Brain microvascular endothelial cell (primary cell): ENCODE measurements around the gene DNAH14.
"Not testable (repeated sequence)": the region's sequence is repeated elsewhere in the genome, so short reads cannot be mapped to it uniquely, and the experiment has no call there.

Source experiments
- DNase-seq: peaks from one replicate; pipeline ENCODE4 v3.0.0-alpha.2; 2020
- H3K27ac ChIP-seq: fragments of 250-450 bp; sonication (Bioruptor Pico); 2 replicates; pipeline ENCODE4 v1.5.1; 2020; ENCODE audit warnings: mild to moderate bottlenecking, moderate library complexity
- H3K27me3 ChIP-seq: fragments of 250-450 bp; sonication (Bioruptor Pico); replicated peaks from 2 replicates; pipeline ENCODE4 v1.5.1; 2020; ENCODE audit warnings: mild to moderate bottlenecking
- H3K36me3 ChIP-seq: fragments of 250-450 bp; sonication (Bioruptor Pico); replicated peaks from 2 replicates; pipeline ENCODE4 v1.5.1; 2020; ENCODE audit warnings: mild to moderate bottlenecking
- H3K4me3 ChIP-seq: 2 replicates; pipeline ENCODE4 v1.5.1; 2011; ENCODE audit warnings: low read depth, mild to moderate bottlenecking, control low read depth, low read length, moderate library complexity
- CTCF ChIP-seq: IDR thresholded peaks from 2 replicates; pipeline ENCODE4 v1.5.1; 2011; ENCODE audit warnings: low read depth, mild to moderate bottlenecking, moderate library complexity, low read length, control low read depth, inconsistent platforms; ENCODE audit errors: missing control alignments
- in situ Hi-C: cut with HindIII; loops from 2 replicates; pipeline ENCODE4 v1.10.0; 2017; ENCODE audit warnings: low sequenced_read_pairs, low pct_ligation_motif_present

Gene DNAH14

GRCh38 chr1:225332686-225333085, 403.2 kb downstream of the DNAH14 start:
- no peak overlapping the region for H3K27ac ChIP-seq
- DNase-seq = no peak
- no peaks in the 10 kb centered on the region for H3K27me3 ChIP-seq
- TF ChIP-seq CTCF = no peak
- H3K36me3 ChIP-seq = no peaks in the 10 kb centered on the region
- H3K4me3 ChIP-seq = no peak overlapping the region
- in situ Hi-C loops = no loop called here

GRCh38 chr1:225335098-225335778, 405.8 kb downstream of the DNAH14 start:
- DNase-seq, in situ Hi-C loops: not testable (repeated sequence)

GRCh38 chr1:225338545-225338944, 409.1 kb downstream of the DNAH14 start:
- TF ChIP-seq CTCF = no peak
- Histone ChIP-seq H3K27me3 (no peaks in the 10 kb centered on the region), H3K36me3 (no peaks in the 10 kb centered on the region), H3K27ac (no peak overlapping the region), H3K4me3 (no peak overlapping the region)
- in situ Hi-C loops = no loop called here
- DNase-seq = no peak

More at GRCh38 chr1:225335098-225335778, 405.8 kb downstream of the DNAH14 start:
- H3K27me3 ChIP-seq, H3K36me3 ChIP-seq, H3K27ac ChIP-seq, H3K4me3 ChIP-seq: not testable (repeated sequence)

GRCh38 chr1:225341642-225342041, 412.2 kb downstream of the DNAH14 start:
- no peak for TF ChIP-seq CTCF
- Histone ChIP-seq H3K27me3 (no peaks in the 10 kb centered on the region), H3K27ac (no peak overlapping the region), H3K4me3 (no peak overlapping the region), H3K36me3 (no peaks in the 10 kb centered on the region)
- in situ Hi-C loops = no loop called here
- no peak for DNase-seq

- no peak for DNase-seq
- in situ Hi-C loops = no loop called here
- H3K36me3 ChIP-seq = no peaks in the 10 kb centered on the region
- no peak overlapping the region for H3K4me3 ChIP-seq
- no peaks in the 10 kb centered on the region for H3K27me3 ChIP-seq
- no peak overlapping the region for H3K27ac ChIP-seq
- no peak for TF ChIP-seq CTCF
Measured at GRCh38 chr1:225342695-225343094, 413.2 kb downstream of the DNAH14 start.

GRCh38 chr1:225343618-225344017, 414.1 kb downstream of the DNAH14 start:
- H3K27me3 ChIP-seq = no peaks in the 10 kb centered on the region
- no peak for DNase-seq
- TF ChIP-seq CTCF = peak; percentile 24
- no peak overlapping the region for H3K27ac ChIP-seq
- H3K4me3 ChIP-seq = no peak overlapping the region
- no peaks in the 10 kb centered on the region for H3K36me3 ChIP-seq
- in situ Hi-C loops = no loop called here
